ENCODE data around the gene ADGRL3. TPM values are rescaled to one million over a fixed set of nuclear protein-coding genes. Genes with fewer than 3 reads are reported as not detected.

The ADGRL3 gene
- total RNA-seq, 2 experiments from 2014 or later = not detected

DNA sequence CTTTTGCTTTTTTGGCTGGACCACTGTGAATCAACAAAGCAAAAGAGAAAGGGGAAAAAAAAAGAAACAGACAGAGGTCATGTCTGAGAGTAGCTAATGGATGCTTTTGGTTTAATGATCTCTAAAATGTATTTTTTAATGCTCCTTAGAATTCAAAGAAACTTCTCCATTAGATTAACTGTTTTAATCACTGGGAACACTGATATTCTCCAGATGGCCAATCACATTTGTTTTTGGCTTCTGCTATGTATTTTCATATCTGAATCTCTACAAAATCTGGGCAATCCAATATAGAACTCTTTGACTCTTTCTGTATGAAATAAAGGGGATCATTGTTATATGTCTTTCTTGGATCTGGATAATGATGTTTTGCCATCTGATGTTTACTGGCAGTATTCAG, 278.2 kb downstream of the ADGRL3 start:
- ChIA-PET CTCF (no interaction called here), POLR2A (no interaction called here)
- H3K27ac Mint-ChIP-seq = no peak overlapping the region
- no peaks in the 10 kb centered on the region for H3K36me3 Mint-ChIP-seq (ENCODE audit: low read depth)
- TF ChIP-seq CTCF (IDR thresholded peaks at IDR 0.05) = no peak
- DNase-seq (no peak), ATAC-seq (no peak)
- peaks cover 4% of the 10 kb centered on the region for H3K9me3 Mint-ChIP-seq
- H3K4me1 Mint-ChIP-seq (ENCODE audit: low read depth) = no peaks in the 10 kb centered on the region
- intact Hi-C loops (cut with micrococcal nuclease) = no loop called here
- H3K27me3 Mint-ChIP-seq = no peaks in the 10 kb centered on the region
- no peak overlapping the region for H3K4me3 Mint-ChIP-seq

DNA sequence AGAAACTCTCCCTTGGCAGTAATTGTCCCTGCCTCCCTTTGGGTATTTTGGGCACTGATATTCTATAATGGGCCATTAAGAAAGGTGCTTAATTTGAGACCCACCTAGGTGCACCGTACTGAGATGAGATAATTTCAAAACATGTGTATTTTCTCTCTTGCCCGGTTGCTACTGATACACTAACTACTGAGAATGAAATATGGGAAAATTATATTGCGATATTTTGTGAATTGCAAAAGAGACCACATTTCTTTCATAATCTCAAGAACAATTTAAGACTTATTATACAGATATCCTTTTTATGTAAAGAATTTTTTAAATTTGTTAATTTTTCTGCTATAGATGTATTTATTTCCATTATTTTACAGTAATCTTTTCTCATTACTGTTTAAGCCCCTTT, 284.9 kb downstream of the ADGRL3 start:
- H3K27me3 Mint-ChIP-seq = no peaks in the 10 kb centered on the region
- no peak overlapping the region for H3K27ac Mint-ChIP-seq
- CTCF ChIA-PET = no interaction called here

GRCh38 chr4:61489927-61490326, 289.8 kb downstream of the ADGRL3 start:
- TF ChIP-seq CTCF (IDR thresholded peaks at IDR 0.05) = no peak
- H3K27me3 Mint-ChIP-seq = no peaks in the 10 kb centered on the region
- no peak overlapping the region for H3K4me3 Mint-ChIP-seq
- CTCF ChIA-PET = no interaction called here
- no peak overlapping the region for H3K27ac Mint-ChIP-seq
- no peaks in the 10 kb centered on the region for H3K36me3 Mint-ChIP-seq (ENCODE audit: low read depth)
- H3K4me1 Mint-ChIP-seq (ENCODE audit: low read depth) = no peaks in the 10 kb centered on the region
- ATAC-seq (no peak), DNase-seq (no peak)
- intact Hi-C loops (cut with micrococcal nuclease) = no loop called here
- POLR2A ChIA-PET = no interaction called here
- no peaks in the 10 kb centered on the region for H3K9me3 Mint-ChIP-seq

More for the DNA sequence above, 284.9 kb downstream of the ADGRL3 start:
- no peak for TF ChIP-seq CTCF (IDR thresholded peaks at IDR 0.05)
- POLR2A ChIA-PET = no interaction called here
- H3K4me1 Mint-ChIP-seq (ENCODE audit: low read depth) = no peaks in the 10 kb centered on the region
- DNase-seq (no peak), ATAC-seq (no peak)
- intact Hi-C loops (cut with micrococcal nuclease) = no loop called here
- no peaks in the 10 kb centered on the region for H3K9me3 Mint-ChIP-seq
- H3K36me3 Mint-ChIP-seq (ENCODE audit: low read depth) = no peaks in the 10 kb centered on the region
- H3K4me3 Mint-ChIP-seq = no peak overlapping the region

DNA sequence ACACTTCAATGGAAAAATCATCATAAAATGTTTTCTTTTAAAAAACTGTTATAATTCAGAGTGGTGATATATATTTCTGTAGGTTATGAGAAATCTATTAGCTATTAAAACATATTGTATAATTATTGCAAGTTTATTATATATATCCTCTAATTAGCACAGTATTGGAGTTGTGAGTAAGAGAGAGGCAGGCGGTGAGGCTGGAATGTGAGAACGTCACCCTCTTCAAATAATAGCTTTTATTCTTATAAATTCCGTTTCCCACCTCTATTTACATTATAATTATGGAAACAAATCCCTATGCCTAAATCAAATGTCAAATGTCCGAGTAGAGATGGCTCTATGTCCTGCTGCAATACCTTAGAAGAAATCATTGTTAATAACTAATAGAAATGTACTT, 292.9 kb downstream of the ADGRL3 start:
- intact Hi-C loops (cut with micrococcal nuclease) = no loop called here
- DNase-seq = no peak
- TF ChIP-seq CTCF (IDR thresholded peaks at IDR 0.05) = no peak
- no peaks in the 10 kb centered on the region for H3K4me1 Mint-ChIP-seq (ENCODE audit: low read depth)
- CTCF ChIA-PET = no interaction called here
- H3K9me3 Mint-ChIP-seq = no peaks in the 10 kb centered on the region
- H3K27ac Mint-ChIP-seq = no peak overlapping the region
- H3K27me3 Mint-ChIP-seq = no peaks in the 10 kb centered on the region
- no peak for ATAC-seq
- H3K4me3 Mint-ChIP-seq = no peak overlapping the region
- POLR2A ChIA-PET = no interaction called here
- no peaks in the 10 kb centered on the region for H3K36me3 Mint-ChIP-seq (ENCODE audit: low read depth)

- Mint-ChIP-seq H3K9me3 (no peaks in the 10 kb centered on the region), H3K4me1 (ENCODE audit: low read depth) (no peaks in the 10 kb centered on the region), H3K27ac (no peak overlapping the region), H3K27me3 (no peaks in the 10 kb centered on the region), H3K4me3 (no peak overlapping the region), H3K36me3 (ENCODE audit: low read depth) (no peaks in the 10 kb centered on the region)
- no peak for TF ChIP-seq CTCF (IDR thresholded peaks at IDR 0.05)
- intact Hi-C loops (cut with micrococcal nuclease) = no loop called here
- no peak for ATAC-seq
- CTCF ChIA-PET = no interaction called here
- POLR2A ChIA-PET = no interaction called here
- DNase-seq = no peak
These were observed 293.3 kb downstream of the ADGRL3 start for GRCh38 chr4:61493470-61493869.
